Activated naive CD8-positive, alpha-beta T cell treated with anti-CD3 and anti-CD28 coated beads, Interleukin-2, amount 10 ng/mL, durations not matched to agents 7 days and 5 days (primary cell): ENCODE measurements around the gene CBS. TPM values are rescaled to one million over a fixed set of nuclear protein-coding genes. Genes with fewer than 3 reads are reported as not detected.
"Not testable (repeated sequence)": the region's sequence is repeated elsewhere in the genome, so short reads cannot be mapped to it uniquely, and the experiment has no call there.

Source experiments
- ATAC-seq: fragments of 150-1000 bp; cut with Tn5 transposase; one replicate; pipeline ENCODE4 v1.10.0; 2021; ENCODE audit warnings: low read depth, moderate library complexity
- POLR2A ChIA-PET: fragments of 350-600 bp; sonication (Branson Sonifier 250); formaldehyde crosslinking; loops from one replicate; lab custom pipeline; 2021; ENCODE audit warnings: antibody characterized with exemption; lab: Charles Lee
- DNase-seq: peaks from one replicate; pipeline ENCODE4 v3.0.0; 2021
- H3K27ac Mint-ChIP-seq: one replicate; pipeline ENCODE4 v1.8.0; 2022; ENCODE audit warnings: mild to moderate bottlenecking, mixed read lengths
- H3K27me3 Mint-ChIP-seq: one replicate; pipeline ENCODE4 v1.8.0; 2022; ENCODE audit warnings: mild to moderate bottlenecking, moderate library complexity, mixed read lengths
- H3K36me3 Mint-ChIP-seq: one replicate; pipeline ENCODE4 v1.8.0; 2021; ENCODE audit warnings: mild to moderate bottlenecking, mixed read lengths
- H3K4me1 Mint-ChIP-seq: one replicate; pipeline ENCODE4 v1.8.0; 2021; ENCODE audit warnings: mixed read lengths
- H3K4me3 Mint-ChIP-seq: one replicate; pipeline ENCODE4 v1.8.0; 2022; ENCODE audit warnings: mild to moderate bottlenecking, moderate library complexity, mixed read lengths
- H3K9me3 Mint-ChIP-seq: one replicate; pipeline ENCODE4 v1.8.0; 2021; ENCODE audit warnings: mixed read lengths
- total RNA-seq, 2 experiments: library from RNA; stranded (reverse); gene quantifications; one replicate each; pipeline ENCODE4 v1.2.3, GENCODE V29; 2021

CBS gene
- total RNA-seq, 2 experiments from 2014 or later: 13.7 to 14.3 TPM

- POLR2A ChIA-PET, H3K27me3 Mint-ChIP-seq, ATAC-seq, H3K4me3 Mint-ChIP-seq, H3K9me3 Mint-ChIP-seq, H3K36me3 Mint-ChIP-seq, H3K27ac Mint-ChIP-seq, H3K4me1 Mint-ChIP-seq, DNase-seq: not testable (repeated sequence)
Observed at GRCh38 chr21:43045876-43046821, 29.5 kb downstream of the CBS start.

- H3K27me3 Mint-ChIP-seq, DNase-seq, H3K9me3 Mint-ChIP-seq, POLR2A ChIA-PET, H3K36me3 Mint-ChIP-seq, H3K4me3 Mint-ChIP-seq, H3K27ac Mint-ChIP-seq, H3K4me1 Mint-ChIP-seq: not testable (repeated sequence)
- peak; percentile 81 for ATAC-seq
Observed at GRCh38 chr21:43045165-43045875, 30.3 kb downstream of the CBS start.

- DNase-seq, H3K36me3 Mint-ChIP-seq, ATAC-seq, H3K9me3 Mint-ChIP-seq, H3K4me3 Mint-ChIP-seq, POLR2A ChIA-PET, H3K27me3 Mint-ChIP-seq, H3K4me1 Mint-ChIP-seq, H3K27ac Mint-ChIP-seq: not testable (repeated sequence)
Observed at GRCh38 chr21:43044547-43044946, 31.1 kb downstream of the CBS start.

- H3K36me3 Mint-ChIP-seq, H3K27me3 Mint-ChIP-seq, POLR2A ChIA-PET: not testable (repeated sequence)
Observed at GRCh38 chr21:43043291-43043690, 32.3 kb downstream of the CBS start.

GRCh38 chr21:43042169-43042568 lies 33.5 kb downstream of the CBS start:
- H3K4me1 Mint-ChIP-seq, POLR2A ChIA-PET, DNase-seq, H3K27me3 Mint-ChIP-seq, ATAC-seq, H3K9me3 Mint-ChIP-seq, H3K4me3 Mint-ChIP-seq, H3K27ac Mint-ChIP-seq, H3K36me3 Mint-ChIP-seq: not testable (repeated sequence)

More at GRCh38 chr21:43043291-43043690, 32.3 kb downstream of the CBS start:
- not testable (repeated sequence) for H3K4me3 Mint-ChIP-seq, H3K9me3 Mint-ChIP-seq, DNase-seq, ATAC-seq, H3K27ac Mint-ChIP-seq, H3K4me1 Mint-ChIP-seq

GRCh38 chr21:43038659-43039044 lies 37.0 kb downstream of the CBS start:
- H3K4me1 Mint-ChIP-seq, H3K9me3 Mint-ChIP-seq, ATAC-seq, H3K36me3 Mint-ChIP-seq, POLR2A ChIA-PET, H3K4me3 Mint-ChIP-seq, H3K27ac Mint-ChIP-seq, DNase-seq, H3K27me3 Mint-ChIP-seq: not testable (repeated sequence)

- DNase-seq, H3K27me3 Mint-ChIP-seq, H3K4me3 Mint-ChIP-seq, H3K27ac Mint-ChIP-seq, ATAC-seq, H3K4me1 Mint-ChIP-seq, H3K9me3 Mint-ChIP-seq, H3K36me3 Mint-ChIP-seq, POLR2A ChIA-PET: not testable (repeated sequence)
Observed at GRCh38 chr21:43037918-43038658, 37.5 kb downstream of the CBS start.

- H3K9me3 Mint-ChIP-seq, H3K36me3 Mint-ChIP-seq, ATAC-seq, POLR2A ChIA-PET, H3K4me3 Mint-ChIP-seq, DNase-seq, H3K27me3 Mint-ChIP-seq, H3K4me1 Mint-ChIP-seq, H3K27ac Mint-ChIP-seq: not testable (repeated sequence)
Observed at GRCh38 chr21:43036889-43037288, 38.7 kb downstream of the CBS start.

- Mint-ChIP-seq H3K4me1 (peaks cover 1% of the 10 kb centered on the region), H3K36me3 (peaks cover 5% of the 10 kb centered on the region), H3K9me3 (no peaks in the 10 kb centered on the region), H3K4me3 (no peak overlapping the region), H3K27me3 (no peaks in the 10 kb centered on the region), H3K27ac (no peak overlapping the region)
- ATAC-seq (no peak), DNase-seq (no peak)
- POLR2A ChIA-PET: no interaction called here
Observed at GRCh38 chr21:43034826-43035225, 40.8 kb downstream of the CBS start.

- H3K4me1 Mint-ChIP-seq: peaks cover 1% of the 10 kb centered on the region
- H3K36me3 Mint-ChIP-seq: peaks cover 10% of the 10 kb centered on the region
- DNase-seq: no peak
- H3K4me3 Mint-ChIP-seq: no peak overlapping the region
- H3K27me3 Mint-ChIP-seq: no peaks in the 10 kb centered on the region
- no peaks in the 10 kb centered on the region for H3K9me3 Mint-ChIP-seq
- POLR2A ChIA-PET: no interaction called here
- no peak for ATAC-seq
- H3K27ac Mint-ChIP-seq: no peak overlapping the region
Observed at GRCh38 chr21:43034101-43034500, 41.5 kb downstream of the CBS start.

GRCh38 chr21:43031121-43031619 lies 44.5 kb downstream of the CBS start:
- Mint-ChIP-seq H3K27ac (no peak overlapping the region), H3K4me3 (no peak overlapping the region), H3K36me3 (peaks cover 14% of the 10 kb centered on the region), H3K9me3 (no peaks in the 10 kb centered on the region), H3K4me1 (peaks cover 1% of the 10 kb centered on the region), H3K27me3 (no peaks in the 10 kb centered on the region)
- DNase-seq (no peak), ATAC-seq (no peak)
- POLR2A ChIA-PET: no interaction called here

- H3K4me3 Mint-ChIP-seq: no peak overlapping the region
- H3K27ac Mint-ChIP-seq: no peak overlapping the region
- no peak for DNase-seq
- POLR2A ChIA-PET: no interaction called here
- peaks cover 1% of the 10 kb centered on the region for H3K4me1 Mint-ChIP-seq
- no peaks in the 10 kb centered on the region for H3K9me3 Mint-ChIP-seq
- ATAC-seq: no peak
- no peaks in the 10 kb centered on the region for H3K27me3 Mint-ChIP-seq
- peaks cover 18% of the 10 kb centered on the region for H3K36me3 Mint-ChIP-seq
Observed at GRCh38 chr21:43029785-43030184, 45.9 kb downstream of the CBS start.
